Retinal pigment epithelial cell (primary cell): ENCODE measurements around the gene NCOR2.

Experiments used
- DNase-seq: peaks from one replicate; pipeline ENCODE4 v3.0.0-alpha.2; 2010; ENCODE audit warnings: low read depth
- H3K4me3 ChIP-seq: 2 replicates; pipeline ENCODE4 v1.5.1; 2011; ENCODE audit warnings: mild to moderate bottlenecking, low read length, control low read depth, moderate library complexity
- TF ChIP-seq, protein P1 (sequence below): conservative IDR thresholded peaks from 2 replicates; pipeline ENCODE4 v1.5.1; 2011; ENCODE audit warnings: low read depth, low read length, control low read depth, inconsistent platforms

The NCOR2 gene

DNA sequence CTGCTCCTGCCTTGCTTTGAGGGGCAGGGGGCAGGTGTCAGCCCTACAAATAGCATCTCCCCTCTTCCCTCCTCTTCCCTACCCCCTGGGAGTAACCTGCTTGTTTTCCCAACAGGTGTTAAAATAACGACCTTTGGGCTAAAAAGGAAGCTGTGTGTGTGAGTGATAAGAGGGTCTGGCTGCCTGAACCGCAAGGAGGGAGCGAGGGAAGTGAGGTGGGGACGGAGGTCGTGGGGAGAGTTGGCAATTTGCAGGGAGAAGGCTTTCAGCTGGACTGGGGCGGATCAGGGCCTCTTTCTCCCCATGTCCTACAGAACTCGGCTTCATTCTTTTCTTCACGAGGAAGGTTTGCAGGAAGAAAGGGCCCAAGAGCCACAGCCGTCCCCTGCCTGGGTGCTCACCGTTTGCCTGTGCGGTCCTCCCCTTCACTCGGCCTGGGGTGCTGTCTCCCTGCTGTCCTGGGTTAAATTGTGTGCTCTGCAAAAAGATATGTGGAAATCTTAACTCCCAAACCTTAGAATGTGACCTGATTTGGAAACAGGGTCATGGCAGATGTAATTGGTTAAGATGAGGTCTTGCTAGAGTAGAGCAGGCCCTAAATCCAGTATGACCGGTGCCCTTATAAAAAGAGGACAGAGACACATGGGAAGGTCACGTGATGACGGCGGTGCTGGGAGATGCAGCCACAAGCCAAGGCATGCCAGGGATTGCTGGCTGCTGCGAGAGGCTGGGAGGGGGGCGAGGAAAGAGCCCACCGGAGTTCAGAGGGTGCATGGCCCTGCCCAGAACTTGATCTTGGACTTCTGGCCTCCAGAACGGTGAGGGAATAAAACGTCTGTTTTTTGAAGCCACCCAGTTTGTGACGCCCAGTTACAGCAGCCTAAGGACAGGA lies 38.7 kb upstream of the NCOR2 start:
- no peak overlapping the region for H3K4me3 ChIP-seq
- DNase-seq = no peak

DNA sequence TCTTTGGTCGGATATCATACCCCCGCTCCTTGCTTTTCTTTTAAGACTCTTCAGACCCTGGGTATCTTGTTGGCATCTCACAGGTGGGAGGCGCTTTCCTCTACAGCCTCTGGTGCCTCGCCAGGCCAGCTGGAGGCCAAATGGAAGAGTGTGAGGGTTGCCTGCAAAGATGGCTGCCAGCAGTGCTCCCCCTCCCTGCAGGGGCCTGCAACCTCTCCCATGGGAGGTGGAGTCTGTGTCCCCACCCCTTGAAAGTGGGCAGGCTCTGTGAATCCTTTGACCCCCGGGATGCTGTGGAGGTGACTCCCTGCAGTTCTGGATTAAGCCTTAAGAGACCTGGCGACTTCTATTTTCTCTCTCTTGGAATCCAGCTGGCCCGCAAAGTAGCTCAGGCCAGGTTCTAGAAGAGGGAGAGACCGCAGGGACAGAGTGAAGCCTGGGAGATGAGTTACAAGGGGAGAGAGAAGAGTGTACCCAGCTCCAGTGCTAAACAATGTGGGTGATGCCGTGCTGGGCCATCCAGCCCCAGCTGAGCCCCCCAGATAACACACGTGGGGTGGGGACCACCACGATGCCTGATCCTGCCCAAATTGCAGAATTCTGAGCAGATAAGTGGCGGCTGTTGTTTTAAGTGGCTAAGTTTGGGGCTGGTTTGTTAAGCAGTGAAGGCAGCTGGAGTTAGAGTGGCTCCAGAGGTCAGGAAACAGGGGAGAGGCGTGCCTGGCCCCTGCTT lies 37.9 kb upstream of the NCOR2 start:
- DNase-seq = no peak
- H3K4me3 ChIP-seq = no peak overlapping the region
- TF ChIP-seq, protein P1, sequence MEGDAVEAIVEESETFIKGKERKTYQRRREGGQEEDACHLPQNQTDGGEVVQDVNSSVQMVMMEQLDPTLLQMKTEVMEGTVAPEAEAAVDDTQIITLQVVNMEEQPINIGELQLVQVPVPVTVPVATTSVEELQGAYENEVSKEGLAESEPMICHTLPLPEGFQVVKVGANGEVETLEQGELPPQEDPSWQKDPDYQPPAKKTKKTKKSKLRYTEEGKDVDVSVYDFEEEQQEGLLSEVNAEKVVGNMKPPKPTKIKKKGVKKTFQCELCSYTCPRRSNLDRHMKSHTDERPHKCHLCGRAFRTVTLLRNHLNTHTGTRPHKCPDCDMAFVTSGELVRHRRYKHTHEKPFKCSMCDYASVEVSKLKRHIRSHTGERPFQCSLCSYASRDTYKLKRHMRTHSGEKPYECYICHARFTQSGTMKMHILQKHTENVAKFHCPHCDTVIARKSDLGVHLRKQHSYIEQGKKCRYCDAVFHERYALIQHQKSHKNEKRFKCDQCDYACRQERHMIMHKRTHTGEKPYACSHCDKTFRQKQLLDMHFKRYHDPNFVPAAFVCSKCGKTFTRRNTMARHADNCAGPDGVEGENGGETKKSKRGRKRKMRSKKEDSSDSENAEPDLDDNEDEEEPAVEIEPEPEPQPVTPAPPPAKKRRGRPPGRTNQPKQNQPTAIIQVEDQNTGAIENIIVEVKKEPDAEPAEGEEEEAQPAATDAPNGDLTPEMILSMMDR = no peak

More for the DNA sequence above, 38.7 kb upstream of the NCOR2 start:
- TF ChIP-seq, protein P1 = no peak

DNA sequence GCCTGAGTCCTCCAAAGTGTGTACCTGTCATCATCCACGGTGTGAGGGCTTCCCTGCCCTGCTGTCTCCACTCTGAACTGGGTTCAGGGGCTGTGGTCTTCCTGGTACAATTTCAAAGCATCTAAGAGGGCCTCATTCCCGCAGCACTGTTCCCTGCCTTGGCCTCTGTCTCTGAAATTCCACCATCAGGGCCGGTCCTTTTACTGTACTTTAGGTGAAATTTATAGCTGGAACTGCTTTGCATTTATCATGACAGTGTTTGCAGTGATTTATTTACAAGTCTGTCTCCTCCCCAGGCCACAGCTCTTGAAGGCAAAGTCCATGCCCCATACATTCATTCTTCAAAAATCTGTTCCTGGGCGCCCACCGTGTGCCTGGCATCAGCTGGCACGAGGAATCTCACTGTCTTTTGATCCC lies 36.9 kb upstream of the NCOR2 start:
- H3K4me3 ChIP-seq = no peak overlapping the region
- DNase-seq = no peak
- TF ChIP-seq, protein P1 = no peak

DNA sequence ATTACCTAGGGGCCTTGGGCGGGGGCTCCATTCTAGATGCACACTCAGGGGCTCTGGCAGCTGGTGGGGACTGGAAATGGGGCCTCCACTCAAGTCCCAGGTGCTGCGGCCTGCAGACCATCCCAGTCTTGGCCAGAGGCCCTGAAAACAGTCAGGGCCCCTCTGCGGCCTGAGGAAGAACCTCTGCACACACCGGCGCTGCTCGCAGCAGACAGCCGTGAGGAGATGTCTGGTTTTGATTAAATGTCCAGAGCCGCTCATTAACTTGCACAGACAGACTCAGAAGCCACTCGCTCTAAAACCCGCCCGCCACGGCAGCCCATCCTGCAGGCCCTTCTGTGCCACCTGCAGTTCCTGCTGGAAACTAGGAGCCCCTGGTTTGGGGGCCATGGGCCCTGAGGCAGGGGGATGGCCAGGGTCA lies 36.4 kb upstream of the NCOR2 start:
- no peak for DNase-seq
- TF ChIP-seq, protein P1 = no peak

DNA sequence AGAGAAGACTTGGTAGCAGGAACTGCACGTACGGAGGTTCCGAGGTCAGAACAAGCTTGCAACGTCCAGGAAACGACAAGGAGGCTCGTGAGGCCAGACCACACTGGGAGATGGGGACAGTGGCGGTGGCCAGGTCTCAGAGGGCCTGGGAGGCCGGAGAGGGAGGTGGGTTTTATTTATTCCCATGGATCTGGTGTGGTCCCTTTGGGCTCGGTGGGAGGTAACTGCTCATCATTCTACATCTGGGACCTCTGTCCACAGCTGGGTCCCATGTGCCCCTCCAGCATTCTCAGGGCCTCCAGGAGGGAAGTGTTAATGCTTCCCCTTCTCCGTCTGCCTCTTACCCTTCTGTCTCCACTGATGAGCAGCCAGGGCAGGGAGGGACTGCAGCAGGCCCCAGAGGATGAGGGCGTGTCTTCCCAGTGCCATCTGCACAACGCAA lies 35.7 kb upstream of the NCOR2 start:
- no peak overlapping the region for H3K4me3 ChIP-seq
- DNase-seq = no peak
- TF ChIP-seq, protein P1 = no peak

More for the DNA sequence above, 36.4 kb upstream of the NCOR2 start:
- no peak overlapping the region for H3K4me3 ChIP-seq

DNA sequence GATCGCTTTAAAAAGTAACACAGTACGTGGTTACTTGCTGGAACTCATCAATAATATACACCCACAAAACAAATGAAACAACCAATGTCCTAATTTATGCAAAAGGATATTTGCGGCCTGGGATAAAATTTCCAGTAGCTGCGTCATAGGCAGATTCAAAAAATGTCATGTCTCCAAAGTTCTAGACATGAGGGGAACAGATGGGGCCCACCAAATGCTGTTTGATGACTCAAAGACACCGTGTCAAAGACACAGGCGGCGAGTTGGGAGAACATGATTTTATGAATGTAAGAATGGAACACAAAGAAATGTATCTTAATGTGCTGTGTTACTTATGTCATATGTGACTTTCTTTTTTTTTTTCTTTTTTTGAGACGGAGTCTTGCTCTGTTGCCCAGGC lies 34.3 kb upstream of the NCOR2 start:
- H3K4me3 ChIP-seq = no peak overlapping the region
- DNase-seq = no peak
- TF ChIP-seq, protein P1 = no peak
